ENCODE results near the gene ZFP2.
"Not testable (repeated sequence)": the region's sequence is repeated elsewhere in the genome, so short reads cannot be mapped to it uniquely, and the experiment has no call there.

ZFP2 gene

GRCh38 chr5:178895615-178896571 is at the start of gene ZFP2:
Gene ZFP2 (plus strand): TSS chr5:178895913. CDS start chr5:178931314, 35,401 bp downstream.
- ATAC-seq (peak; percentile 74), DNase-seq (ENCODE audit: low spot score in 2 of 2) (no peak)
- no peaks in the 10 kb centered on the region for H3K36me3 Mint-ChIP-seq
- peaks cover 13% of the 10 kb centered on the region for H3K9me3 Mint-ChIP-seq
- H3K4me1 Mint-ChIP-seq, result no peaks in the 10 kb centered on the region
- peak within 1 kb of the TSS; percentile 67 for H3K4me3 Mint-ChIP-seq
- H3K27ac Mint-ChIP-seq, result no peak within 1 kb of the TSS

GRCh38 chr5:178849316-178849715 is 46.4 kb upstream of the ZFP2 start:
- H3K4me1 Mint-ChIP-seq, result no peaks in the 10 kb centered on the region
- ATAC-seq (no peak), DNase-seq (ENCODE audit: low spot score in 2 of 2) (no peak)
- no peaks in the 10 kb centered on the region for H3K36me3 Mint-ChIP-seq
- no peaks in the 10 kb centered on the region for H3K9me3 Mint-ChIP-seq
- H3K27ac Mint-ChIP-seq, result no peak overlapping the region
- no peak overlapping the region for H3K4me3 Mint-ChIP-seq

GRCh38 chr5:178851951-178852350 is 43.8 kb upstream of the ZFP2 start:
- H3K36me3 Mint-ChIP-seq, result no peaks in the 10 kb centered on the region
- ATAC-seq, result no peak
- no peaks in the 10 kb centered on the region for H3K9me3 Mint-ChIP-seq
- H3K4me1 Mint-ChIP-seq, result no peaks in the 10 kb centered on the region
- H3K4me3 Mint-ChIP-seq, result no peak overlapping the region
- no peak overlapping the region for H3K27ac Mint-ChIP-seq
- no peak for DNase-seq (ENCODE audit: low spot score in 2 of 2)

GRCh38 chr5:178854284-178854683 is 41.4 kb upstream of the ZFP2 start:
- H3K4me3 Mint-ChIP-seq, result no peak overlapping the region
- H3K27ac Mint-ChIP-seq, result no peak overlapping the region
- no peaks in the 10 kb centered on the region for H3K9me3 Mint-ChIP-seq
- DNase-seq (ENCODE audit: low spot score in 2 of 2) (no peak), ATAC-seq (no peak)
- H3K4me1 Mint-ChIP-seq, result no peaks in the 10 kb centered on the region
- H3K36me3 Mint-ChIP-seq, result no peaks in the 10 kb centered on the region

- Mint-ChIP-seq H3K9me3 (no peaks in the 10 kb centered on the region), H3K4me3 (peak within 1 kb of the TSS; percentile 82), H3K27ac (peak within 1 kb of the TSS; percentile 89), H3K36me3 (peaks cover 25% of the 10 kb centered on the region), H3K4me1 (peaks cover 26% of the 10 kb centered on the region)
- peak; percentile 98 for ATAC-seq
- DNase-seq (ENCODE audit: low spot score in 2 of 2), result peak; percentile 61 to 90
Measured at GRCh38 chr5:178859625-178860521, 35.8 kb upstream of the ZFP2 start, which contains the start of gene ZNF354B. Gene ZNF354B (plus strand): TSS chr5:178859953. CDS start chr5:178861048, 1,095 bp downstream.

- peaks cover 26% of the 10 kb centered on the region for H3K4me1 Mint-ChIP-seq
Measured at GRCh38 chr5:178860615-178861014, 35.1 kb upstream of the ZFP2 start.

GRCh38 chr5:178861627-178862026 is 34.1 kb upstream of the ZFP2 start:
- no peak for DNase-seq (ENCODE audit: low spot score in 2 of 2)
- Mint-ChIP-seq H3K36me3 (peaks cover 43% of the 10 kb centered on the region), H3K27ac (peak overlapping the region; percentile 7), H3K9me3 (no peaks in the 10 kb centered on the region), H3K4me3 (peak overlapping the region; percentile 52), H3K4me1 (peaks cover 26% of the 10 kb centered on the region)
- no peak for ATAC-seq

More at GRCh38 chr5:178860615-178861014, 35.1 kb upstream of the ZFP2 start:
- DNase-seq (ENCODE audit: low spot score in 2 of 2); ATAC-seq; H3K9me3 Mint-ChIP-seq; H3K27ac Mint-ChIP-seq: not testable (repeated sequence)
- H3K36me3 Mint-ChIP-seq, result peaks cover 32% of the 10 kb centered on the region
- H3K4me3 Mint-ChIP-seq, result peak overlapping the region; percentile 82

GRCh38 chr5:178866946-178867345 is 28.8 kb upstream of the ZFP2 start:
- no peak for ATAC-seq
- H3K4me1 Mint-ChIP-seq, result peaks cover 29% of the 10 kb centered on the region
- no peak overlapping the region for H3K4me3 Mint-ChIP-seq
- H3K36me3 Mint-ChIP-seq, result peaks cover 95% of the 10 kb centered on the region
- DNase-seq (ENCODE audit: low spot score in 2 of 2), result no peak
- peak overlapping the region; percentile 72 for H3K27ac Mint-ChIP-seq
- peaks cover 12% of the 10 kb centered on the region for H3K9me3 Mint-ChIP-seq

GRCh38 chr5:178869577-178869976 is 26.1 kb upstream of the ZFP2 start:
- DNase-seq (ENCODE audit: low spot score in 2 of 2), result no peak
- peaks cover 30% of the 10 kb centered on the region for H3K9me3 Mint-ChIP-seq
- H3K36me3 Mint-ChIP-seq, result peaks cover 99% of the 10 kb centered on the region
- H3K4me1 Mint-ChIP-seq, result peaks cover 24% of the 10 kb centered on the region
- H3K27ac Mint-ChIP-seq, result no peak overlapping the region
- ATAC-seq, result no peak
- H3K4me3 Mint-ChIP-seq, result no peak overlapping the region

- peaks cover 24% of the 10 kb centered on the region for H3K4me1 Mint-ChIP-seq
- no peak for DNase-seq (ENCODE audit: low spot score in 2 of 2)
- H3K9me3 Mint-ChIP-seq, result peaks cover 37% of the 10 kb centered on the region
- H3K27ac Mint-ChIP-seq, result no peak overlapping the region
- no peak for ATAC-seq
- H3K36me3 Mint-ChIP-seq, result peaks cover 99% of the 10 kb centered on the region
- no peak overlapping the region for H3K4me3 Mint-ChIP-seq
Measured at GRCh38 chr5:178870411-178870810, 25.3 kb upstream of the ZFP2 start.

GRCh38 chr5:178872302-178872701 is 23.4 kb upstream of the ZFP2 start:
- DNase-seq (ENCODE audit: low spot score in 2 of 2), result no peak
- Mint-ChIP-seq H3K27ac (no peak overlapping the region), H3K36me3 (peaks cover 99% of the 10 kb centered on the region), H3K4me1 (peaks cover 21% of the 10 kb centered on the region), H3K9me3 (peaks cover 44% of the 10 kb centered on the region), H3K4me3 (no peak overlapping the region)
- no peak for ATAC-seq

- Mint-ChIP-seq H3K36me3 (peaks cover 82% of the 10 kb centered on the region), H3K9me3 (peaks cover 38% of the 10 kb centered on the region)
- H3K4me1 Mint-ChIP-seq; ATAC-seq; H3K27ac Mint-ChIP-seq; DNase-seq (ENCODE audit: low spot score in 2 of 2); H3K4me3 Mint-ChIP-seq: not testable (repeated sequence)
Measured at GRCh38 chr5:178883115-178883694, 12.5 kb upstream of the ZFP2 start.

- Mint-ChIP-seq H3K36me3 (peaks cover 79% of the 10 kb centered on the region), H3K4me1 (no peaks in the 10 kb centered on the region), H3K9me3 (peaks cover 37% of the 10 kb centered on the region), H3K27ac (no peak overlapping the region), H3K4me3 (no peak overlapping the region)
- DNase-seq (ENCODE audit: low spot score in 2 of 2) (no peak), ATAC-seq (no peak)
Measured at GRCh38 chr5:178883815-178884430, 11.8 kb upstream of the ZFP2 start.

GRCh38 chr5:178899289-178899688 is 3.6 kb downstream of the ZFP2 start:
- H3K9me3 Mint-ChIP-seq, result peaks cover 17% of the 10 kb centered on the region
- no peaks in the 10 kb centered on the region for H3K36me3 Mint-ChIP-seq
- H3K27ac Mint-ChIP-seq, result no peak overlapping the region
- ATAC-seq (no peak), DNase-seq (ENCODE audit: low spot score in 2 of 2) (no peak)
- H3K4me3 Mint-ChIP-seq, result no peak overlapping the region
- no peaks in the 10 kb centered on the region for H3K4me1 Mint-ChIP-seq
